Suprapubic skin (tissue), 4 donors: Measurements from ENCODE around the gene MVB12A.

ENCODE experiments used
- EP300 ChIP-seq: sonication (generic); formaldehyde crosslinking; IDR thresholded peaks from one replicate; pipeline ENCODE4 v1.6.1; 2017; ENCODE audit warnings: antibody characterized with exemption
- POLR2A ChIP-seq, 2 donors: fragments of 450-650 bp; IDR thresholded peaks; one replicate each; pipeline ENCODE4 v1.6.1; 2017; ENCODE audit warnings: antibody characterized with exemption in 2 of 2, mild to moderate bottlenecking in 2 of 2, moderate library complexity in 2 of 2
- POLR2AphosphoS5 ChIP-seq, 3 donors: sonication (generic); formaldehyde crosslinking; IDR thresholded peaks; one replicate each; pipeline ENCODE4 v1.6.1; 2017; ENCODE audit warnings: antibody characterized with exemption in 3 of 3
- TF ChIP-seq, protein P1 (sequence below), 2 donors: fragments of 200-600 bp in 1 of 2; fragments of 450-650 bp in 1 of 2; sonication (generic) in 1 of 2; IDR thresholded peaks; one replicate each; pipeline ENCODE4 v1.5.1; 2016 to 2019; ENCODE audit warnings: antibody characterized with exemption in 2 of 2, mild to moderate bottlenecking in 1 of 2, moderate library complexity in 1 of 2

DNA sequence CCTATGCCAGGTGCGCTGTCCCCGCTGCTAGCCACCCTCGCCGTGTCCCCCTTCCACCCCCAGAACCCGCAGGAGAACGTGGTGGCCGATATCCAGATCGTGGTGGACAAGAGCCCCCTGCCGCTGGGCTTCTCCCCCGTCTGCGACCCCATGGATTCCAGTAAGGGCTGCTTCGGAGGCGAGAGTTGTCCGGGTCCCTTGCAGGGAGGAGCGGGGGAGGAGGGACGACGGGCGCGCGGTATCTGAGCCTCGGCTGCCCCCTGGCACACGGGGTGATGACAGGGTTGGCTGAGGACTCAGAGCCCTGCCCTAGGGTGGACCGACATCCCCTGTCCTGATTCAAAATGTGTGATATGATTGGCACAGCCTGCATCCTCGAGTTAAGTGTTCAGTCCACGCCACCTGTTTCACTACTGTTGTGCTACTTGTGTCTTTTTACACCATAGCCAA lies 653 bp downstream of the MVB12A start:
- TF ChIP-seq, protein P1, sequence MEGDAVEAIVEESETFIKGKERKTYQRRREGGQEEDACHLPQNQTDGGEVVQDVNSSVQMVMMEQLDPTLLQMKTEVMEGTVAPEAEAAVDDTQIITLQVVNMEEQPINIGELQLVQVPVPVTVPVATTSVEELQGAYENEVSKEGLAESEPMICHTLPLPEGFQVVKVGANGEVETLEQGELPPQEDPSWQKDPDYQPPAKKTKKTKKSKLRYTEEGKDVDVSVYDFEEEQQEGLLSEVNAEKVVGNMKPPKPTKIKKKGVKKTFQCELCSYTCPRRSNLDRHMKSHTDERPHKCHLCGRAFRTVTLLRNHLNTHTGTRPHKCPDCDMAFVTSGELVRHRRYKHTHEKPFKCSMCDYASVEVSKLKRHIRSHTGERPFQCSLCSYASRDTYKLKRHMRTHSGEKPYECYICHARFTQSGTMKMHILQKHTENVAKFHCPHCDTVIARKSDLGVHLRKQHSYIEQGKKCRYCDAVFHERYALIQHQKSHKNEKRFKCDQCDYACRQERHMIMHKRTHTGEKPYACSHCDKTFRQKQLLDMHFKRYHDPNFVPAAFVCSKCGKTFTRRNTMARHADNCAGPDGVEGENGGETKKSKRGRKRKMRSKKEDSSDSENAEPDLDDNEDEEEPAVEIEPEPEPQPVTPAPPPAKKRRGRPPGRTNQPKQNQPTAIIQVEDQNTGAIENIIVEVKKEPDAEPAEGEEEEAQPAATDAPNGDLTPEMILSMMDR (IDR thresholded peaks at IDR 0.05), result no peak
- TF ChIP-seq POLR2AphosphoS5 (IDR thresholded peaks at IDR 0.05) (no peak), POLR2A (IDR thresholded peaks at IDR 0.05) (no peak), EP300 (no peak)
